IMR-90 (cell line): Measurements from ENCODE around the gene TLNRD1. TPM values are rescaled to one million over a fixed set of nuclear protein-coding genes. Genes with fewer than 3 reads are reported as not detected.

Experiments
- ATAC-seq: fragments of 200-7000 bp; cut with Tn5 transposase; 2 replicates; pipeline ENCODE4 v1.9.1; 2020; ENCODE audit warnings: low read depth, mild to moderate bottlenecking, moderate library complexity
- BruUV-seq: library from RNA; stranded (reverse); fragments of 400-500 nt; replicated peaks from 2 replicates; lab custom pipeline; 2021; lab: Mats Ljungman, UMichigan
- CTCF ChIA-PET: fragments of 300-600 bp; formaldehyde crosslinking; extraction: SDS; loops from one replicate; lab custom pipeline; 2021; ENCODE audit warnings: antibody characterized with exemption; lab: Yijun Ruan, JAX
- POLR2A ChIA-PET: fragments of 300-600 bp; sonication (Branson Sonifier 250); formaldehyde crosslinking; loops from one replicate; lab custom pipeline; 2022; ENCODE audit warnings: antibody characterized with exemption; ENCODE audit not compliant: unreplicated experiment; lab: Charles Lee
- DNase-seq: peaks from one replicate; pipeline ENCODE4 v3.0.0; 2013
- H2AFZ ChIP-seq: replicated peaks from 2 replicates; pipeline ENCODE3; 2013; ENCODE audit warnings: low read length, mild to moderate bottlenecking; ENCODE audit not compliant: poor library complexity
- H2AK5ac ChIP-seq: 2 replicates; pipeline ENCODE4 v1.6.1; 2013; ENCODE audit warnings: low read depth, low read length, inconsistent platforms
- H2AK9ac ChIP-seq: replicated peaks from 2 replicates; pipeline ENCODE3; 2013; ENCODE audit warnings: mild to moderate bottlenecking, low read depth, low read length, moderate library complexity; ENCODE audit not compliant: poor library complexity
- H2BK120ac ChIP-seq: 2 replicates; pipeline ENCODE4 v1.6.1; 2013; ENCODE audit warnings: low read depth, low read length, inconsistent platforms
- H2BK15ac ChIP-seq: 3 replicates; pipeline ENCODE4 v1.6.1; 2013; ENCODE audit warnings: low read depth, low read length, inconsistent platforms
- H2BK20ac ChIP-seq: 2 replicates; pipeline ENCODE4 v1.6.1; 2013; ENCODE audit warnings: low read depth, mild to moderate bottlenecking, inconsistent platforms, low read length, moderate library complexity
- H2BK5ac ChIP-seq: 2 replicates; pipeline ENCODE4 v1.6.1; 2013; ENCODE audit warnings: mild to moderate bottlenecking, low read depth, low read length, inconsistent platforms; ENCODE audit not compliant: poor library complexity, severe bottlenecking
- H3K14ac ChIP-seq: replicated peaks from 2 replicates; pipeline ENCODE4 v1.6.1; 2013; ENCODE audit warnings: low read depth, low read length, inconsistent platforms
- H3K18ac ChIP-seq: 2 replicates; pipeline ENCODE4 v1.6.1; 2013; ENCODE audit warnings: low read depth, low read length, control low read depth
- H3K23ac ChIP-seq: 2 replicates; pipeline ENCODE4 v1.6.1; 2013; ENCODE audit warnings: low read depth, low read length, inconsistent platforms
- H3K27ac ChIP-seq: 2 replicates; pipeline ENCODE4 v1.5.1; 2013; ENCODE audit warnings: mild to moderate bottlenecking, control low read depth, low read length; ENCODE audit not compliant: insufficient read depth
- H3K27me3 ChIP-seq: 2 replicates; pipeline ENCODE4 v1.6.1; 2013; ENCODE audit warnings: low read length; ENCODE audit not compliant: control insufficient read depth, insufficient read depth
- H3K36me3 ChIP-seq: 2 replicates; pipeline ENCODE4 v1.6.1; 2013; ENCODE audit warnings: low read length, mixed read lengths; ENCODE audit not compliant: control insufficient read depth, insufficient read depth
- H3K4ac ChIP-seq: 2 replicates; pipeline ENCODE4 v1.6.1; 2013; ENCODE audit warnings: low read depth, low read length, inconsistent platforms
- H3K4me1 ChIP-seq: 2 replicates; pipeline ENCODE4 v1.6.1; 2013; ENCODE audit warnings: low read length, mixed read lengths; ENCODE audit not compliant: control insufficient read depth, insufficient read depth
- H3K4me2 ChIP-seq: 2 replicates; pipeline ENCODE4 v1.6.1; 2013; ENCODE audit warnings: low read depth, mild to moderate bottlenecking, control low read depth, low read length, moderate library complexity
- H3K4me3 ChIP-seq: 2 replicates; pipeline ENCODE4 v1.5.1; 2013; ENCODE audit warnings: low read depth, mild to moderate bottlenecking, control low read depth, low read length, moderate library complexity; ENCODE audit not compliant: insufficient read depth
- H3K56ac ChIP-seq: 2 replicates; pipeline ENCODE4 v1.6.1; 2013; ENCODE audit warnings: low read length, inconsistent platforms; ENCODE audit not compliant: insufficient read depth; ENCODE audit errors: extremely low read depth
- H3K79me1 ChIP-seq, 2 experiments: 2 replicates each; pipeline ENCODE4 v1.6.1; 2013; ENCODE audit warnings: low read length in 2 of 2, inconsistent platforms in 1 of 2, low read depth in 1 of 2
- H3K9ac ChIP-seq: 2 replicates; pipeline ENCODE4 v1.6.1; 2013; ENCODE audit warnings: low read depth, low read length, control low read depth
- H3K9me1 ChIP-seq: 2 replicates; pipeline ENCODE4 v1.6.1; 2013; ENCODE audit warnings: low read length, inconsistent platforms; ENCODE audit not compliant: insufficient read depth
- H3K9me3 ChIP-seq: 2 replicates; pipeline ENCODE4 v1.6.1; 2013; ENCODE audit warnings: low read length; ENCODE audit not compliant: control insufficient read depth, insufficient read depth
- H4K20me1 ChIP-seq: 2 replicates; pipeline ENCODE4 v1.6.1; 2013; ENCODE audit warnings: low read length, inconsistent platforms; ENCODE audit not compliant: insufficient read depth
- H4K5ac ChIP-seq: 2 replicates; pipeline ENCODE4 v1.6.1; 2013; ENCODE audit warnings: mild to moderate bottlenecking, low read depth, low read length, control low read depth
- H4K8ac ChIP-seq, 2 experiments: 2 replicates each; pipeline ENCODE4 v1.6.1; 2013; ENCODE audit warnings: low read depth in 2 of 2, low read length in 2 of 2, control low read depth in 1 of 2, inconsistent platforms in 1 of 2
- H4K91ac ChIP-seq: 2 replicates; pipeline ENCODE4 v1.6.1; 2013; ENCODE audit warnings: low read depth, low read length, inconsistent platforms; ENCODE audit not compliant: insufficient read depth
- BHLHE40 ChIP-seq: fragments of 150-350 bp; IDR thresholded peaks from 2 replicates; pipeline ENCODE4 v1.6.1; 2016; ENCODE audit warnings: mild to moderate bottlenecking, low read depth, low read length
- CEBPB ChIP-seq: IDR thresholded peaks from 2 replicates; pipeline ENCODE4 v1.6.1; 2012; ENCODE audit warnings: low read depth, low read length, improper control_type of control experiment
- CHD1 ChIP-seq: IDR thresholded peaks from 2 replicates; pipeline ENCODE4 v1.6.1; 2012; ENCODE audit warnings: low read depth, low read length, improper control_type of control experiment
- FOS ChIP-seq: fragments of 150-350 bp; IDR thresholded peaks from 2 replicates; pipeline ENCODE4 v1.6.1; 2016; ENCODE audit warnings: low read depth, low read length
- MAFK ChIP-seq: IDR thresholded peaks from 2 replicates; pipeline ENCODE4 v1.6.1; 2012; ENCODE audit warnings: low read depth, low read length, improper control_type of control experiment
- MAZ ChIP-seq: IDR thresholded peaks from 2 replicates; pipeline ENCODE4 v1.6.1; 2012; ENCODE audit warnings: low read depth, mild to moderate bottlenecking, low read length, improper control_type of control experiment, moderate library complexity, borderline replicate concordance
- MXI1 ChIP-seq: IDR thresholded peaks from 2 replicates; pipeline ENCODE4 v1.6.1; 2012; ENCODE audit warnings: low read depth, mild to moderate bottlenecking, low read length, moderate library complexity, borderline replicate concordance
- NFE2L2 ChIP-seq: fragments of 150-350 bp; IDR thresholded peaks from 2 replicates; pipeline ENCODE4 v1.6.1; 2016; ENCODE audit warnings: low read depth, mild to moderate bottlenecking, low read length
- POLR2A ChIP-seq: IDR thresholded peaks from 2 replicates; pipeline ENCODE4 v1.6.1; 2012; ENCODE audit warnings: mild to moderate bottlenecking, low read depth, low read length
- RAD21 ChIP-seq: IDR thresholded peaks from 2 replicates; pipeline ENCODE4 v1.6.1; 2012; ENCODE audit warnings: low read length, improper control_type of control experiment
- RCOR1 ChIP-seq: IDR thresholded peaks from 2 replicates; pipeline ENCODE4 v1.6.1; 2012; ENCODE audit warnings: mild to moderate bottlenecking, low read length, improper control_type of control experiment; ENCODE audit not compliant: insufficient replicate concordance
- RFX5 ChIP-seq: IDR thresholded peaks from 2 replicates; pipeline ENCODE4 v1.8.0; 2012; ENCODE audit warnings: low read depth, mild to moderate bottlenecking, low read length, moderate library complexity
- SMC3 ChIP-seq: fragments of 150-350 bp; IDR thresholded peaks from 2 replicates; pipeline ENCODE4 v1.6.1; 2016; ENCODE audit warnings: low read depth, mild to moderate bottlenecking, antibody characterized with exemption, low read length, moderate library complexity
- WGBS, 2 experiments: methylation state at CpG; one replicate each; pipeline versions ENCODE4 v1.1.5 to v1.1.7; 2013; ENCODE audit warnings: missing lambda C conversion rate in 2 of 2; ENCODE audit not compliant: insufficient read length in 1 of 2; ENCODE audit errors: extremely low coverage in 2 of 2; 5-methylcytosine and 5-hydroxymethylcytosine counted together
- dilution Hi-C: fragments of 300-500 bp; cut with HindIII; formaldehyde crosslinking; loops from one replicate; pipeline ENCODE4 v1.14.3; 2018; ENCODE audit warnings: low sequenced_read_pairs; ENCODE audit not compliant: unreplicated experiment
- in situ Hi-C: fragments of 300-500 bp; cut with MboI; formaldehyde crosslinking; loops from 3 replicates; pipeline ENCODE4 v1.14.3; 2019; ENCODE audit warnings: low sequenced_read_pairs, inconsistent platforms, mixed read lengths
- intact Hi-C: fragments of 100-400 bp; cut with micrococcal nuclease; formaldehyde crosslinking; loops from 2 replicates; pipeline ENCODE4 v1.10.0; 2022
- polyA plus RNA-seq, 3 experiments: library from polyadenylated mRNA; depleted of rRNA; stranded (reverse); fragments of >200 nt; gene quantifications; 2 replicates each; pipeline ENCODE4 v1.2.3, GENCODE V29; 2012; ENCODE audit warnings: low replicate concordance in 1 of 3
- total RNA-seq: library from RNA; depleted of rRNA; stranded (reverse); fragments of >200 nt; gene quantifications from 2 replicates; pipeline ENCODE4 v1.2.3, GENCODE V29; 2012
- TF ChIP-seq, protein P1 (sequence below): conservative IDR thresholded peaks from 2 replicates; pipeline ENCODE4 v1.5.1; 2012; ENCODE audit warnings: mild to moderate bottlenecking, low read depth, low read length, improper control_type of control experiment
- TF ChIP-seq, protein P2 (sequence below): fragments of 150-350 bp; IDR thresholded peaks from 2 replicates; pipeline ENCODE4 v1.6.1; 2017; ENCODE audit warnings: mild to moderate bottlenecking, antibody characterized with exemption, low read length, low read depth
- TF ChIP-seq, protein P3 (sequence below): fragments of 150-350 bp; IDR thresholded peaks from 2 replicates; pipeline ENCODE4 v1.6.1; 2016; ENCODE audit warnings: low read depth, mild to moderate bottlenecking, low read length, moderate library complexity, borderline replicate concordance

The TLNRD1 gene
- total and polyA plus RNA-seq, 2 of the 4 experiments (the other 2 are of a cell fraction): 2.2 to 6.8 TPM

DNA sequence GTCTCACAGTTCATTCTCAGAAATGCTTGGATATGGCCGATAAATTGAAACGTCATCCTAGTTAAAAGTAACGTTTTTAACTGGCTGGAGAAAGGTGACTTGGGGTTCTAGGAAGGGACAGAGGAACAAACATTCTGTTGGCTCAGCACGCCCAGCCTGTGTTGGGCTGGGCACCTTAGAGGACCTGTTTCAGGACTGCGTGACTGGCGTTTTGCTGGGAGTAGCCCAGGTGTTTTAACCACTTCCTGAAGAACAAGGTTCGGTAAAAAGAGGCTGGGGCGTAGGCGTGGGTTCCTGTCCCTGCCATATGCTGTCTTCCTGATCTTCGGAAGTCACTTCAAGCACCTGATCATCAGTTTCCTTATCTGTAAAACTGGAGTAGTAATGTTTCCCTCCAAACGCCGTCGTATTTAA, 1.1 kb upstream of the TLNRD1 start:
- Histone ChIP-seq H2BK15ac (no peak overlapping the region; the same call in 1 of the 3 replicates), H4K91ac (no peak overlapping the region), H2BK120ac (no peak overlapping the region), H2BK5ac (no peak overlapping the region), H2AK9ac (peak overlapping the region; percentile 33), H3K56ac (no peak overlapping the region), H4K20me1 (peaks cover 29% of the 10 kb centered on the region), H4K5ac (no peak overlapping the region), H3K9ac (no peak overlapping the region), H3K4me1 (peaks cover 13% of the 10 kb centered on the region), H3K4me2 (no peak overlapping the region; the same call in 1 of the 2 replicates), H3K23ac (peak overlapping the region; percentile 11; the same call in 1 of the 2 replicates), H3K9me3 (no peaks in the 10 kb centered on the region), H3K27ac (no peak overlapping the region), H2AK5ac (peak overlapping the region; percentile 44; the same call in 1 of the 2 replicates), H3K9me1 (peaks cover 3% of the 10 kb centered on the region; the same call in 1 of the 2 replicates), H2BK20ac (no peak overlapping the region), H3K79me1 (peaks cover 23 to 33% of the 10 kb centered on the region in 2 experiments), H3K18ac (no peak overlapping the region), H3K36me3 (peaks cover 14% of the 10 kb centered on the region; the same call in 1 of the 2 replicates), H3K4me3 (no peak overlapping the region), H3K4ac (peak overlapping the region; percentile 13; the same call in 1 of the 2 replicates), H3K27me3 (no peaks in the 10 kb centered on the region), H2AFZ (no peak overlapping the region), H4K8ac (peak overlapping the region; percentile 23 to 41; a peak in 1 of 4 replicates), H3K14ac (no peak overlapping the region)
- DNase-seq: no peak
- POLR2A ChIA-PET: no interaction called here
- TF ChIP-seq CHD1: no peak
- TF ChIP-seq CEBPB: no peak
- TF ChIP-seq RCOR1: no peak
- TF ChIP-seq, protein P1, sequence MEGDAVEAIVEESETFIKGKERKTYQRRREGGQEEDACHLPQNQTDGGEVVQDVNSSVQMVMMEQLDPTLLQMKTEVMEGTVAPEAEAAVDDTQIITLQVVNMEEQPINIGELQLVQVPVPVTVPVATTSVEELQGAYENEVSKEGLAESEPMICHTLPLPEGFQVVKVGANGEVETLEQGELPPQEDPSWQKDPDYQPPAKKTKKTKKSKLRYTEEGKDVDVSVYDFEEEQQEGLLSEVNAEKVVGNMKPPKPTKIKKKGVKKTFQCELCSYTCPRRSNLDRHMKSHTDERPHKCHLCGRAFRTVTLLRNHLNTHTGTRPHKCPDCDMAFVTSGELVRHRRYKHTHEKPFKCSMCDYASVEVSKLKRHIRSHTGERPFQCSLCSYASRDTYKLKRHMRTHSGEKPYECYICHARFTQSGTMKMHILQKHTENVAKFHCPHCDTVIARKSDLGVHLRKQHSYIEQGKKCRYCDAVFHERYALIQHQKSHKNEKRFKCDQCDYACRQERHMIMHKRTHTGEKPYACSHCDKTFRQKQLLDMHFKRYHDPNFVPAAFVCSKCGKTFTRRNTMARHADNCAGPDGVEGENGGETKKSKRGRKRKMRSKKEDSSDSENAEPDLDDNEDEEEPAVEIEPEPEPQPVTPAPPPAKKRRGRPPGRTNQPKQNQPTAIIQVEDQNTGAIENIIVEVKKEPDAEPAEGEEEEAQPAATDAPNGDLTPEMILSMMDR: no peak
- TF ChIP-seq, protein P2, sequence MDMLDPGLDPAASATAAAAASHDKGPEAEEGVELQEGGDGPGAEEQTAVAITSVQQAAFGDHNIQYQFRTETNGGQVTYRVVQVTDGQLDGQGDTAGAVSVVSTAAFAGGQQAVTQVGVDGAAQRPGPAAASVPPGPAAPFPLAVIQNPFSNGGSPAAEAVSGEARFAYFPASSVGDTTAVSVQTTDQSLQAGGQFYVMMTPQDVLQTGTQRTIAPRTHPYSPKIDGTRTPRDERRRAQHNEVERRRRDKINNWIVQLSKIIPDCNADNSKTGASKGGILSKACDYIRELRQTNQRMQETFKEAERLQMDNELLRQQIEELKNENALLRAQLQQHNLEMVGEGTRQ: no peak
- TF ChIP-seq NFE2L2: no peak
- TF ChIP-seq MXI1: no peak
- TF ChIP-seq RFX5: no peak
- TF ChIP-seq RAD21: no peak
- TF ChIP-seq, protein P3, sequence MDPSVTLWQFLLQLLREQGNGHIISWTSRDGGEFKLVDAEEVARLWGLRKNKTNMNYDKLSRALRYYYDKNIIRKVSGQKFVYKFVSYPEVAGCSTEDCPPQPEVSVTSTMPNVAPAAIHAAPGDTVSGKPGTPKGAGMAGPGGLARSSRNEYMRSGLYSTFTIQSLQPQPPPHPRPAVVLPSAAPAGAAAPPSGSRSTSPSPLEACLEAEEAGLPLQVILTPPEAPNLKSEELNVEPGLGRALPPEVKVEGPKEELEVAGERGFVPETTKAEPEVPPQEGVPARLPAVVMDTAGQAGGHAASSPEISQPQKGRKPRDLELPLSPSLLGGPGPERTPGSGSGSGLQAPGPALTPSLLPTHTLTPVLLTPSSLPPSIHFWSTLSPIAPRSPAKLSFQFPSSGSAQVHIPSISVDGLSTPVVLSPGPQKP: no peak
- TF ChIP-seq FOS: no peak
- no peak for TF ChIP-seq POLR2A
- no peak for TF ChIP-seq MAZ
- TF ChIP-seq BHLHE40: no peak
- TF ChIP-seq MAFK: no peak
- no peak for TF ChIP-seq SMC3
- no peak for ATAC-seq
- intact Hi-C loops (loop anchor here (2.0 to 5.0 kb wide), 2 partner anchors 98 to 267 kb away; no protein-coding TSS in a partner anchor), dilution Hi-C loops (no loop called here), in situ Hi-C loops (loop anchor here (10.0 kb wide), 1 partner anchor 265 kb away; no protein-coding TSS in a partner anchor)
- WGBS, 2 experiments: 93% methylated on average over 3 of the region's 13 CpGs; no CpG with 5 or more reads in 1 of the 2 experiments
- TSS peak; percentile 51 for BruUV-seq
- CTCF ChIA-PET: no interaction called here
